Activated CD4-positive, alpha-beta memory T cell treated with anti-CD3 and anti-CD28 coated beads for 36 hours (primary cell): ENCODE results near the gene MAP2K5. TPM values are rescaled to one million over a fixed set of nuclear protein-coding genes. Genes with fewer than 3 reads are reported as not detected.
A peak's percentile ranks its signal among the peaks of the same experiment; 100 is the strongest.

Experiments used
- CTCF ChIA-PET: fragments of 350-600 bp; sonication (Branson Sonifier 250); formaldehyde crosslinking; loops from one replicate; lab custom pipeline; 2021; ENCODE audit warnings: antibody characterized with exemption, inconsistent platforms; lab: Charles Lee
- POLR2A ChIA-PET: fragments of 350-600 bp; sonication (Branson Sonifier 250); formaldehyde crosslinking; loops from one replicate; lab custom pipeline; 2021; ENCODE audit warnings: antibody characterized with exemption; lab: Charles Lee
- DNase-seq: peaks from one replicate; pipeline ENCODE4 v3.0.0-alpha.2; 2020
- H3K27ac Mint-ChIP-seq: one replicate; pipeline ENCODE4 v1.8.0; 2021; ENCODE audit warnings: mixed read lengths
- H3K27me3 Mint-ChIP-seq: one replicate; pipeline ENCODE4 v1.8.0; 2021; ENCODE audit warnings: mixed read lengths
- H3K36me3 Mint-ChIP-seq: one replicate; pipeline ENCODE4 v1.8.0; 2021; ENCODE audit warnings: mixed read lengths
- H3K4me1 Mint-ChIP-seq: one replicate; pipeline ENCODE4 v1.8.0; 2021; ENCODE audit warnings: low read depth, mixed read lengths
- H3K4me3 Mint-ChIP-seq: one replicate; pipeline ENCODE4 v1.8.0; 2021; ENCODE audit warnings: mild to moderate bottlenecking, mixed read lengths
- H3K9me3 Mint-ChIP-seq: one replicate; pipeline ENCODE4 v1.8.0; 2021; ENCODE audit warnings: mixed read lengths
- intact Hi-C: fragments of 100-400 bp; cut with micrococcal nuclease; formaldehyde crosslinking; loops from one replicate; pipeline ENCODE4 v1.15.1; 2023
- total RNA-seq, 2 experiments: library from RNA; stranded (reverse); gene quantifications; one replicate each; pipeline ENCODE4 v1.2.3, GENCODE V29; 2021

MAP2K5 gene
- total RNA-seq, 2 experiments from 2014 or later, result 16.5 to 17.4 TPM

GRCh38 chr15:67761343-67761742 lies 218.8 kb downstream of the MAP2K5 start:
- no peak for DNase-seq
- Mint-ChIP-seq H3K36me3 (peaks cover 10% of the 10 kb centered on the region), H3K4me3 (no peak overlapping the region), H3K27ac (no peak overlapping the region), H3K9me3 (no peaks in the 10 kb centered on the region), H3K4me1 (peaks cover 59% of the 10 kb centered on the region), H3K27me3 (no peaks in the 10 kb centered on the region)
- intact Hi-C loops, result loop anchor here (5.0 to 10.0 kb wide), 2 partner anchors 61 to 227 kb away; no protein-coding TSS in a partner anchor
- POLR2A ChIA-PET, result interaction anchor here (0.6 kb wide), 1 partner anchor 277 kb away, joined by 3 read pairs; no protein-coding TSS in a partner anchor
- CTCF ChIA-PET, result interaction anchor here (0.6 kb wide), 1 partner anchor 325 kb away, joined by 3 read pairs; no protein-coding TSS in a partner anchor

DNA sequence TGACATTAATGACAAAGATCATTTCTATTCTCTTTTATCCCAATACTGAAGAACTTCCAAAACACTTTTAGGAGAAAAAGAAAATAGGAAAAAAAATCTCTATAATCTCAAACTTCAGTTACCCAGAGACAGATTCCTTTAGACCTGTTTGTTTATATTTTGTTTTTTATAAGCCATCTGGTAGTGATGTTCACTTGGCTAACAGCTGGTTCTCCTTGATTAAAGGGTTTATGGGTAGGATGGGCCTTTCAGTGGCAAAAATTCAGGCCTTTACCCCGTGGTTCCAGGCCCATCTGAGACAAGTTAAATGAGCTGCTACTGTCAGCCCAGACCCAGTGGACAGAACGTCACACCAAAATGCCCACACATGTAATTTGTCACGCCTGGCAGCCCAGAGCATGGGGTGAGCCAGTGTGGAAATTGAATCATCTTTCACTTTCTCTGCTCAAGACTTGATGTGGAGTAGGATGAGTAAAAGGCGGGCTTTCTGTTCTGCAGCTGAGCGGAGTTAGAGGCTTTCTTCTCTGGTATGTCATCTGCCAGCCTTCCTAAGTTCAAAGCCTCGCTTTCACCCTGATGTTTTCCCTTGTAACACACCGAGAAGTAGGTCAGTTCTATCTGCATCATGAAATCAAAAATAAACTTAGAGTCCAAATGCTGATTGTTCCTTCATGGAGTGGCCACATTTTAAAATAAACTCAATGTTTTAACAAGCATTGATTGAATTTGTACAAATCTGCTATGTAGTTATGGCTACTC lies 220.3 kb downstream of the MAP2K5 start:
- ChIA-PET POLR2A (interaction anchor here (0.6 to 0.8 kb wide), 2 partner anchors 220 to 1468 kb away, joined by 3 read pairs; partner anchors contain the start of gene MAP2K5), CTCF (no interaction called here)
- no peak overlapping the region for H3K4me3 Mint-ChIP-seq
- intact Hi-C loops, result loop anchor here (2.0 to 10.0 kb wide), 3 partner anchors 16 to 228 kb away; no protein-coding TSS in a partner anchor
- H3K36me3 Mint-ChIP-seq, result peaks cover 14% of the 10 kb centered on the region
- no peaks in the 10 kb centered on the region for H3K27me3 Mint-ChIP-seq
- peaks cover 46% of the 10 kb centered on the region for H3K4me1 Mint-ChIP-seq
- no peaks in the 10 kb centered on the region for H3K9me3 Mint-ChIP-seq
- H3K27ac Mint-ChIP-seq, result peak overlapping the region; percentile 20
- DNase-seq, result peak; percentile 77

- Mint-ChIP-seq H3K4me1 (peaks cover 27% of the 10 kb centered on the region), H3K9me3 (no peaks in the 10 kb centered on the region), H3K4me3 (no peak overlapping the region), H3K36me3 (peaks cover 14% of the 10 kb centered on the region), H3K27me3 (no peaks in the 10 kb centered on the region), H3K27ac (no peak overlapping the region)
- CTCF ChIA-PET, result no interaction called here
- intact Hi-C loops, result loop anchor here (10.0 kb wide), 1 partner anchor 231 kb away; no protein-coding TSS in a partner anchor
- DNase-seq, result no peak
- POLR2A ChIA-PET, result no interaction called here
Measured at GRCh38 chr15:67765701-67766100, 223.2 kb downstream of the MAP2K5 start.

DNA sequence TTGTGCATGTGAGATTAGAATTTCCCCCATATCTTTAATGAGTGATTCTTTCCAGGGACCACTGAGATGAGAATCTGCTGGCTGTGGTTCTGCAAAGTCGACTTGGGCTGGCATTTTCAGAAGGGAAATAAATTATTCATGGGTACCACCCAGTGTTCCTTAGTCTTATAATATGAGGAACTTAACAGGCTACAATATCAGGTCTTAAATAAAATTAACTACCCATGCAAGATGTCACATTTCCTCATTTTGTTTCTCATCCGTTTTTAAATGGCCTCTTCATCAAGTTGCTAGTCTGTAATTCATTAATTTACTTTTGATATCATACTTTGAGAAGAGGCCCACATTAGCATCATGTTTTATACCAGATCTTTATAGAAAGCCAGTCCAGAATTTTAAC lies 224.5 kb downstream of the MAP2K5 start:
- DNase-seq, result no peak
- Mint-ChIP-seq H3K36me3 (peaks cover 14% of the 10 kb centered on the region), H3K9me3 (no peaks in the 10 kb centered on the region), H3K27me3 (no peaks in the 10 kb centered on the region), H3K4me1 (peaks cover 20% of the 10 kb centered on the region), H3K4me3 (no peak overlapping the region), H3K27ac (no peak overlapping the region)
- POLR2A ChIA-PET, result no interaction called here
- intact Hi-C loops, result loop anchor here (10.0 kb wide), 1 partner anchor 232 kb away; no protein-coding TSS in a partner anchor
- CTCF ChIA-PET, result no interaction called here

DNA sequence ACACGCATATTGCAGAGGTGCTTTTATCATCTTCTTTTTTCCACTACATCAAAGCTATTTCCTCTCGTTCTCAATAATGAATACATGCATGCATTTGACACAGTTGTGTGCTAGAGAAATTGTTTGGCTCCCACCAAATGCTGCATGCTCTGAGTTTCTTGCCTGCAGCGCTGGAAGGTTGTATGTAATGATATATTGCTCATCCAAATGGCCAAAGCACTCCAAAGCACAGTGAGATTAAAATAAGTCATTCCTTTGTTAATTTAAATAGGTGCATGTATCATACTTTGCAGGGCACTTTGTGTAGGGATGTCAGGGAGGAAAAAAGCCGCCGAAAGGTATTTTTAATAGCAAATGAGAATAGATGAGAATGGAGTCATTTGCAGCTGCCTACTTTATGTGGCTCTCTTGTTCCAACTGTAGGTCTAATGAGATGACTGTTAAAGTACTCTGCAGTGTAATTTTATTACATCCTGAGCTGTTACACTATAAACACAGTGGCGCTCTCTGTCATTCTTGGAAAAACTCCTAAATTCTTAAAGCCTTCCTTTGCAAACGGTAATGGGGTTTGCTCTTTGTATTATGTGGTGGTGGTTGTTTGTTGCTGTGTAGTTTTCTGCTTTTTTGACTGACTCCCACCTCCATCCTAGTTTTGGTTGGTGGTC lies 225.9 kb downstream of the MAP2K5 start:
- ChIA-PET CTCF (no interaction called here), POLR2A (no interaction called here)
- Mint-ChIP-seq H3K4me1 (peaks cover 6% of the 10 kb centered on the region), H3K9me3 (no peaks in the 10 kb centered on the region), H3K4me3 (no peak overlapping the region), H3K36me3 (peaks cover 14% of the 10 kb centered on the region), H3K27ac (no peak overlapping the region), H3K27me3 (no peaks in the 10 kb centered on the region)
- DNase-seq, result no peak
- intact Hi-C loops, result loop anchor here (10.0 kb wide), 1 partner anchor 234 kb away; no protein-coding TSS in a partner anchor

DNA sequence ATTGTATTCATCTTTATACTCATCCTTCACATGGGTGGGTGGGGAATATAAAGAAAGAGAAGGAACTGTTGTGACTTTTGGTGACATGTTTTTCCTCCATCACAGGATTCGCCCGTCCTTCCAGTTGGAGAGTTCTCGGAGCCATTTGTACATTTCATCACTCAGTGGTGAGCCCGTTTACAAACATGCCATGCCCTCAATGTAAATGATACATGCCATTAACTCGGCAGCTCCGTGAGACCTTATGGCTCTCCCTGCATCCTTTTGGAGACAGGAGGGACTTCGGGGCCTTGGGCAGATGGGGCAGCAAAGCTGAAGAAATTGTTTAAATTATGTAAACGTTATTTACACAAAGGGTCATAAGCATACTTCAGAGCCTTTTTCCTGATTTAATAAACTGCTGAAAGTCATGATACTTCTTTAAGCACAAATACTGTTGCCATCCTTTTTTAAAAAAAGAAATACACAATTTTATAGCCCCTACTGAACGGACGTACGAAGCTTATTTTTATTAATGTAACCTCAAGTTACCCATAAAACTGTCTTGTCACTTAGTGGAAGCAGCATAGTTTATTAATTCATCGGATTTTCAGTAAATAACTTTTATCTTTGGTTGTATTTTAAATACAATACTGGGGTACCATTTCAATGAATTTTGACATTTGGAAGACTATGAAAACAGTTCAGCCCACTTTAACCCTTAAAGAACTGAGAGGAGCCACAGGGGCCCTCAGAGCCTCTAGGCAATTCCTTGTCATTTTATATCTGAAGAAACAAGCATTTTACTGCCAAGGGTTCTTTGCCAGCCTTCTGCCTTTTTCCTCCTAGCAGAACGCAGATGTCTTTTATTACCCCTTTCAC lies 227.2 kb downstream of the MAP2K5 start:
- intact Hi-C loops, result loop anchor here (10.0 kb wide), 1 partner anchor 235 kb away; no protein-coding TSS in a partner anchor
- H3K9me3 Mint-ChIP-seq, result no peaks in the 10 kb centered on the region
- peaks cover 7% of the 10 kb centered on the region for H3K36me3 Mint-ChIP-seq
- H3K4me1 Mint-ChIP-seq, result no peaks in the 10 kb centered on the region
- no peaks in the 10 kb centered on the region for H3K27me3 Mint-ChIP-seq
- DNase-seq, result no peak
- no peak overlapping the region for H3K27ac Mint-ChIP-seq
- CTCF ChIA-PET, result no interaction called here
- H3K4me3 Mint-ChIP-seq, result no peak overlapping the region
- POLR2A ChIA-PET, result no interaction called here

DNA sequence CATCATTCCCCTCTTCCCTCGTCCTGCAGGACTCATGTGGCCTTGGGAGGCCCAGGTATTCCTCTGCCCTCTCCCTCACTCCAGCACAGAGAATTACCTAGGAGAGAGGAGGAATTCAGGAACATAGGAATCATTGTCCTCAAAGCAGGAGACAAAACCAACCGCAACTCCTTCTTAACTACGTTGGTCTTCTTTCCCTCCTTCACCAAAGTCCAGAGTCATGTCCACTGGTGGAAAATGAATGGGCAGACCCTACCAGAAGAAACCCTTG lies 227.8 kb downstream of the MAP2K5 start:
- POLR2A ChIA-PET, result no interaction called here
- no peak for DNase-seq
- H3K4me3 Mint-ChIP-seq, result no peak overlapping the region
- CTCF ChIA-PET, result no interaction called here
- no peaks in the 10 kb centered on the region for H3K9me3 Mint-ChIP-seq
- no peaks in the 10 kb centered on the region for H3K4me1 Mint-ChIP-seq
- H3K27ac Mint-ChIP-seq, result no peak overlapping the region
- H3K27me3 Mint-ChIP-seq, result no peaks in the 10 kb centered on the region
- intact Hi-C loops, result no loop called here
- H3K36me3 Mint-ChIP-seq, result peaks cover 6% of the 10 kb centered on the region

DNA sequence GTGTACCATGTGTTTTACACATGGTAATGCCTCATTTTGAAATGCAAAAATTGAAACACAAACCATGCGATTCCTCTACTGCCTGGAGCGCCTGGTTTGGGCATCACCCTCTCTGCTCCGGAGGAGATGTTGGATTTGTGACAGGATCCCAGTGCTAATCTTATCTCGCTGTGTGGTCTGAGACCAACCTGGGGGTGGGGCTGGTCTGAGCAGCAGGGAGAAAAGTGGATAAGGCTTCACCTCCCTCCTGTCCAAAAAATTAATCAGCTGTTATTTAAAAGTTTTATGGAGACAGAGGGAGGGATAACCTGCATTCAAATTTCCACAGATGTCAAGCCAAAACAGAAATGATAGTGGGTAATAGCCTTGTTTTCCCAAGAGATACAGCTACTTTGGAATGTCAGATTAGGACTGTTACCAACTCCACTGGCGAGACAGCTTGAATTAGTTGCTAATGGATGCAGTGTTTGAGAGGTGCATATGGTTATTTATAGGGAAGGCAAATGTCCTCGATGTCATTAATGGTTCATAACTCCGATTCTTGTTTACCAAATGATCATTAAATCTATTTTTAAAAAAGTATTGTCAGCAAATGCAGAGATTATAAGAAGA lies 228.8 kb downstream of the MAP2K5 start:
- Mint-ChIP-seq H3K4me3 (no peak overlapping the region), H3K4me1 (no peaks in the 10 kb centered on the region), H3K36me3 (peaks cover 3% of the 10 kb centered on the region), H3K27ac (no peak overlapping the region), H3K27me3 (no peaks in the 10 kb centered on the region), H3K9me3 (no peaks in the 10 kb centered on the region)
- DNase-seq, result no peak
- intact Hi-C loops, result no loop called here
- ChIA-PET POLR2A (no interaction called here), CTCF (no interaction called here)

DNA sequence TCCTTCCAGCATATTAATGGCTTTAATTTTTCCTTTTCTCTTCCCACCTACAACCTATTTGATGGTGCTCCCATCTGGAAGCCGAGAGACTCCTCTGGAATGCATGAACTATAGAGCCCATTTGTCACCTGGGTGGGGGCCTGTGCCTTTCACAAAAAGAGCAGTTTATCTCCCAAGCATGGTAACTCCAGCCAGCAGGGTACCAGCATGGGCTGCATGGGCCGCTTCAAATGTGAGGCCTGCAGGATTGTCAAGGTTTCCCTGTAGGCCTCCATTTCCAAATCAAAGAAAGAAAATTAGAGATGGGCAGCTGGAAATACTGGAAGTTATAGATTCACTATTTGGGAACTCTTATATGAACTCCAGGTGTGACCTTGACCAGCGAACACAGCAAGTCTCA lies 232.1 kb downstream of the MAP2K5 start:
- no peak overlapping the region for H3K27ac Mint-ChIP-seq
- no peaks in the 10 kb centered on the region for H3K36me3 Mint-ChIP-seq
- intact Hi-C loops, result no loop called here
- no peak overlapping the region for H3K4me3 Mint-ChIP-seq
- no peaks in the 10 kb centered on the region for H3K27me3 Mint-ChIP-seq
- no peaks in the 10 kb centered on the region for H3K4me1 Mint-ChIP-seq
- ChIA-PET POLR2A (no interaction called here), CTCF (interaction anchor here (1.5 kb wide), 1 partner anchor 26 kb away, joined by 3 read pairs; no protein-coding TSS in a partner anchor)
- DNase-seq, result no peak
- no peaks in the 10 kb centered on the region for H3K9me3 Mint-ChIP-seq

DNA sequence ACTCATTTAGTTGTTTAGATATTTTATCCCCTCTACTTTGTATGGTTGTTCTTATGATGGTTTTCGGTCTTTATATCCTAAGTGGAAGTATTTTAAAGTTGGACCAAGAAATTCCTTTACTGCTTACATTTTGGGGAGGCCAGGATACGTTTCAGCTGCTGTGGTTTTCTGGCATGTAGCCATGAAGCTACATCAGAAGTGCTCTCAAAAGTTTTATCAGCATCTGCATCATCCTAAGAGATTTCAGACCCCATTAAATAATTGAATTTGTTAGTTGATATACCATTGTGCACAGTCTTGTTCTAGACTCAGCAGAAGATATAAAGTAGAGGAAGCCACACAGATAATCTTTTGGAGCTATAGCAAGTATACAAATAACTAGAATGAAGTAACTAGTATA lies 232.7 kb downstream of the MAP2K5 start:
- DNase-seq, result no peak
- POLR2A ChIA-PET, result no interaction called here
- Mint-ChIP-seq H3K4me1 (no peaks in the 10 kb centered on the region), H3K27me3 (no peaks in the 10 kb centered on the region), H3K9me3 (no peaks in the 10 kb centered on the region), H3K36me3 (peaks cover under 1% of the 10 kb centered on the region), H3K27ac (no peak overlapping the region), H3K4me3 (no peak overlapping the region)
- intact Hi-C loops, result no loop called here
- CTCF ChIA-PET, result interaction anchor here (1.1 to 1.5 kb wide), 2 partner anchors 9 to 26 kb away, joined by 3 read pairs; no protein-coding TSS in a partner anchor

DNA sequence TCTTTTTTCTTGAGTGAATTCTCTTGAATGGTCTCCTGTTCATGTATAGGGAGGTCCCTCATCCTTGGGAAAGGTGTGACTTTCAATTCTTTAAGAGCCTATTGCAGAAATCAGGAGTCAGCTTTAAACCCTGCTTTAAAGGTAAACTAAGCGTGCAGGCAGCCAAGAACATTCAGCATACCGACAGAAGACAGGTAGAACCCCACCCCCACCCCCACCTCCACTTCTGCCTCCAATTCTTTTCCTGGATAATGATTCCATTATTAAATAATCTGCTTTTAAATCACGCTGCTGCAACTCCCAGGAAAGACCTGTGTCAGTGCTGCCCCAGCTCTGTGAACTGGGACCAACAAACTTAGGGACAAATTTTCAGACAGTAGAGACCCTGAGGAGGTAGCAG lies 233.5 kb downstream of the MAP2K5 start:
- CTCF ChIA-PET, result interaction anchor here (1.1 kb wide), 1 partner anchor 9 kb away, joined by 3 read pairs; no protein-coding TSS in a partner anchor
- no peak overlapping the region for H3K27ac Mint-ChIP-seq
- no peak overlapping the region for H3K4me3 Mint-ChIP-seq
- no peak for DNase-seq
- no peaks in the 10 kb centered on the region for H3K9me3 Mint-ChIP-seq
- POLR2A ChIA-PET, result no interaction called here
- intact Hi-C loops, result no loop called here
- H3K27me3 Mint-ChIP-seq, result no peaks in the 10 kb centered on the region
- H3K36me3 Mint-ChIP-seq, result peaks cover 2% of the 10 kb centered on the region
- H3K4me1 Mint-ChIP-seq, result no peaks in the 10 kb centered on the region
